ENCODE measurements around the gene VSIG10L2. TPM values are rescaled to one million over a fixed set of nuclear protein-coding genes. Genes with fewer than 3 reads are reported as not detected.

The VSIG10L2 gene
- total RNA-seq, 4 donors from 2014 or later: 1.4 to 7.2 (median 4.5) TPM

DNA sequence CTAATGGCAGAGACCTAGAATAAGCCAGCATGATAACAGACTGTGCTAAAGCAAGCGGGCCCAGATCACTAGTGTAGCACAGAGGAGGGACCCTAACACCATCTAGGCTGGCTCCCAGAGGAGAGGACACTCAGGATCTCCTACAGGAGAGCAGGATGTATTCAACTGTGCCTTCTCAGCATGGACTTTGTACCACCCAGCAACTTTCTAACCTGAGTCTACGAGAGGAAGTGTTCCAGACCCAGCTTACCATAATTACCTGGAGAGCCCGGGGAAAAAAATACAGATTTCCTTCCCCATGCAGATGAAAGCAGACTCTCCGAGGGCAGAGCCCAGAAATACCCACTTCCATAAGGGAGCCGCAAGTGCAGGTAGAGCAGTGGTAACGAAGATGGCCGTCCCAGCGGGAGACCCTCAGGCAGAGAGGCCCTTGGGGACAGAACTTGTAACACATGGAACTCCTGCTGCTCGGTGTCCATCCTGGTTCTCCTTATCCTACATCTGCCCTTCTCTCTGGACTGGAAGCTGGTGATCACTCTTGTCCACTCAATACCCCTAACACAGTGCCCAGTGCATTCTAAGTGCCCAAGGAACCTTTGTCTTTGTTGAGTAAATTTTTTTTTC lies 21.3 kb upstream of the VSIG10L2 start:
- intact Hi-C loops (cut with DNase I; ENCODE audit: low total_unique reads): loop anchor here (5.0 kb wide), 1 partner anchor 268 kb away; no protein-coding TSS in a partner anchor
- 85 to 92% methylated on average over 9 of the region's 9 CpGs for WGBS, 2 donors
- no peak for TF ChIP-seq POLR2A (IDR thresholded peaks at IDR 0.05)
- TF ChIP-seq, protein P1, sequence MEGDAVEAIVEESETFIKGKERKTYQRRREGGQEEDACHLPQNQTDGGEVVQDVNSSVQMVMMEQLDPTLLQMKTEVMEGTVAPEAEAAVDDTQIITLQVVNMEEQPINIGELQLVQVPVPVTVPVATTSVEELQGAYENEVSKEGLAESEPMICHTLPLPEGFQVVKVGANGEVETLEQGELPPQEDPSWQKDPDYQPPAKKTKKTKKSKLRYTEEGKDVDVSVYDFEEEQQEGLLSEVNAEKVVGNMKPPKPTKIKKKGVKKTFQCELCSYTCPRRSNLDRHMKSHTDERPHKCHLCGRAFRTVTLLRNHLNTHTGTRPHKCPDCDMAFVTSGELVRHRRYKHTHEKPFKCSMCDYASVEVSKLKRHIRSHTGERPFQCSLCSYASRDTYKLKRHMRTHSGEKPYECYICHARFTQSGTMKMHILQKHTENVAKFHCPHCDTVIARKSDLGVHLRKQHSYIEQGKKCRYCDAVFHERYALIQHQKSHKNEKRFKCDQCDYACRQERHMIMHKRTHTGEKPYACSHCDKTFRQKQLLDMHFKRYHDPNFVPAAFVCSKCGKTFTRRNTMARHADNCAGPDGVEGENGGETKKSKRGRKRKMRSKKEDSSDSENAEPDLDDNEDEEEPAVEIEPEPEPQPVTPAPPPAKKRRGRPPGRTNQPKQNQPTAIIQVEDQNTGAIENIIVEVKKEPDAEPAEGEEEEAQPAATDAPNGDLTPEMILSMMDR (IDR thresholded peaks at IDR 0.05): no peak
- H3K4me3 ChIP-seq (ENCODE audit: low read depth, poor library complexity, severe bottlenecking): no peak overlapping the region
- DNase-seq (ENCODE audit: low spot score in 2 of 2): no peak

DNA sequence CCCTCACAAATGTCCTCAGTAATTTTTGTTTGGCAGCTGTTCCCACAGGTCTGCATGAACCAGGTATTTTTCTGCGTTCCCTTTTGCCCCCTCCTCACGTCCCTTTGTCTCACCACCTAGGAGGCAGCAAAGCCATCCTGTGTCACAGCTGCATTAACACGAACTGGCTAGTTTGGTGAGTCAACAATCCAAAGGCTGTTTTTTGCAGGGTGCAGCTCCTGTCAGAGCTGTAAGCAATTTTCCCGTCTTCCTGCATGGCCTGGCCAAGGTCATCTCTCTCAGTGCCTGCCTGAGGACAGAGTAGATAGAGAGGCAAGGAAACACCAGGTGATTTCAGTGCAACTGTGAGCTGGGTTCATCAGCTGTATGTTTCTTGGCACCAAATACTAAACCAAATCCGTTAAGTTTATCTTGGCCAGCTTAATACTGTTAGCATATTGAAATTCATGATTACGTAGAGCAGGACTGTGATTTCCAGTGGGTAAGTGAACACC lies 20.6 kb upstream of the VSIG10L2 start:
- H3K4me3 ChIP-seq (ENCODE audit: low read depth, poor library complexity, severe bottlenecking): no peak overlapping the region
- DNase-seq (ENCODE audit: low spot score in 2 of 2): peak in 1 of 2 donors; percentile 70
- WGBS, 2 donors: 57 to 69% methylated on average over 6 of the region's 6 CpGs
- TF ChIP-seq, protein P1 (IDR thresholded peaks at IDR 0.05): no peak
- TF ChIP-seq POLR2A (IDR thresholded peaks at IDR 0.05): no peak
- intact Hi-C loops (cut with DNase I; ENCODE audit: low total_unique reads): no loop called here

DNA sequence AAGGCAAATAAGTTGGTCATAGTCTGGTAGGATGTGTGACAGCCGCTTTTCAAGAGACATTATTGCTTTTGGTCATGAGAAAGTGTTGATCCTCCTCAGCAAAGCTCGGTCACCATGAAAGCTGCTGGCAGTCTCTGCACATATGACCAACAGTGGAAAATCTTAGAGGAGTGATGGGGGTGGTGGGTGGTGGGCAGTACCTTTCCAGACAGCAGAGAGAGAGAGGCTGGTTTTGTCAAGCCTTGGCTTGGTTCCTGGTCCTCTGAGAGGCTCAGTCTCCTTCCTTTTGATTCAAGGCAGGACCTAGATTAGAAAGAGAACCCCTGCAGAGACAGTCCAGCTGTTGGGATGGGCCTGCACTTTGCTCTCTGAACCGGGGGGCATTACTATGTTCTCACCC lies 20.0 kb upstream of the VSIG10L2 start:
- TF ChIP-seq POLR2A (IDR thresholded peaks at IDR 0.05): no peak
- TF ChIP-seq, protein P1 (IDR thresholded peaks at IDR 0.05): no peak
- intact Hi-C loops (cut with DNase I; ENCODE audit: low total_unique reads): no loop called here
- 78 to 82% methylated on average over 3 of the region's 3 CpGs for WGBS, 2 donors

DNA sequence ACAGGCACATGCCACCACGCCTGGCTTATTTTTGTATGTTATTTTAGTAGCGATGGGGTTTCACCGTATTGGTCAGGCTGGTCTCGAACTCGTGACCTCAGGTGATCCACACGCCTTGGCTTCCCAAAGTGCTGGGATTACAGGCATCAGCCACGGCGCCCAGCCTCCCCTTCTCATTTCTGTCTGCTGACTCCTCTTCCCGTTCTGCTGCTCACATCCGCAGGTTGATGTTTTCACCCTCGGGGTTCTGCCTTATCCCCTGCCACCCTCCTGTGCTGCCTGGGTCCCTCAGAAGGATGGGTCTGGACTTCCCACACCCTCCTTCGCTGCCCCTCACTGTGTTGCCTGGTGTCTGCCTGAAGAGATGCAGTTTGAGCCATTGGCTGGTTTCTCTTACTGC lies 19.2 kb upstream of the VSIG10L2 start:
- intact Hi-C loops (cut with DNase I; ENCODE audit: low total_unique reads): no loop called here
- TF ChIP-seq, protein P1 (IDR thresholded peaks at IDR 0.05): no peak
- TF ChIP-seq POLR2A (IDR thresholded peaks at IDR 0.05): no peak

More for the DNA sequence above, 20.0 kb upstream of the VSIG10L2 start:
- no peak for DNase-seq (ENCODE audit: low spot score in 2 of 2)
- no peak overlapping the region for H3K4me3 ChIP-seq (ENCODE audit: low read depth, poor library complexity, severe bottlenecking)

DNA sequence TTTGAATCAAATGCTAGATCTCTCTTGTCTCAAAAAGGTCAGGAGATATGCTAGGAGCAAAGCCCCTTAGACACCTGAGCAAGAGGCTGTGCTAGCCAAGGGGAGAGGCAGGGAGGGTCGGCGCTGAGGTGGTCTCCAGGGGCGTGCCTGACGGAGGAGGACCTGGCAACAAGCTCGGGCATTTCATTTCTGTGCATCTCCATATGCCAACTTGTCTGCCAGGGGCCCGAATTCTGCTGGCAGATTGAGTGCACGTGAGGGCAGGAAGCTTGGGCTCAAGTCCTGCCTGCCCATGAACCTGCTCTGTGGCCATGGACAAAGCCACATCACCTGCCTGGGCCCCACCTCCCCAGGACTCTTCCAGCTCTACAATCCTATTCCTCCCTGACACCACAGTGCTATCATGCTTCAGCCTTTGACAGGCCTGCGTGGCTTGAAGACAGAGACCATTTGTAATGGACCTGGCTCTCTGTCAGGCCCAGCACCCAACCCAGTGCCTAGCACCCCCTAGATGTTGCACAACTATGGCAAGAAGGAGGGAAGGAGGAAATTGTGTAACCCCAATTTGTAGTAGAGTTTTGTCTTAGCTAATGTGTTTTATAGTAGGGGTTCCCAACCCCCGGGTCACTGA lies 16.3 kb upstream of the VSIG10L2 start:
- 72 to 83% methylated on average over 9 of the region's 9 CpGs for WGBS, 2 donors
- intact Hi-C loops (cut with DNase I; ENCODE audit: low total_unique reads): no loop called here

More for the DNA sequence above, 19.2 kb upstream of the VSIG10L2 start:
- peak in 1 of 2 donors; percentile 58 for DNase-seq (ENCODE audit: low spot score in 2 of 2)
- no peak overlapping the region for H3K4me3 ChIP-seq (ENCODE audit: low read depth, poor library complexity, severe bottlenecking)
- WGBS, 2 donors: 93% methylated on average over 12 of the region's 12 CpGs

More for the DNA sequence above, 16.3 kb upstream of the VSIG10L2 start:
- TF ChIP-seq, protein P1 (IDR thresholded peaks at IDR 0.05): no peak
- TF ChIP-seq POLR2A (IDR thresholded peaks at IDR 0.05): no peak
- DNase-seq (ENCODE audit: low spot score in 2 of 2): no peak
- no peak overlapping the region for H3K4me3 ChIP-seq (ENCODE audit: low read depth, poor library complexity, severe bottlenecking)
